A204.1 (cell line): ENCODE results near the gene FRMD4B.
"Not testable (repeated sequence)": the region's sequence is repeated elsewhere in the genome, so short reads cannot be mapped to it uniquely, and the experiment has no call there.

ENCODE experiments used
- FAIRE-seq: peaks from 2 replicates; lab custom pipeline; 2012; peaks lifted over from hg19 to GRCh38; lab: Jason Lieb, UNC

Gene FRMD4B

GRCh38 chr3:69282181-69282580 lies 103.7 kb downstream of the FRMD4B start:
- FAIRE-seq = no peak

GRCh38 chr3:69277403-69277802 lies 108.5 kb downstream of the FRMD4B start:
- FAIRE-seq = not testable (repeated sequence)

- FAIRE-seq = no peak
These were observed 109.0 kb downstream of the FRMD4B start for GRCh38 chr3:69276884-69277283.

- FAIRE-seq = not testable (repeated sequence)
These were observed 109.7 kb downstream of the FRMD4B start for GRCh38 chr3:69276191-69276590.

GRCh38 chr3:69273896-69274295 lies 112.0 kb downstream of the FRMD4B start:
- FAIRE-seq = no peak

GRCh38 chr3:69272556-69272955 lies 113.3 kb downstream of the FRMD4B start:
- no peak for FAIRE-seq

GRCh38 chr3:69271098-69271497 lies 114.8 kb downstream of the FRMD4B start:
- FAIRE-seq = no peak

- no peak for FAIRE-seq
These were observed 119.3 kb downstream of the FRMD4B start for GRCh38 chr3:69266585-69266984.

GRCh38 chr3:69266071-69266470 lies 119.8 kb downstream of the FRMD4B start:
- FAIRE-seq = not testable (repeated sequence)

- not testable (repeated sequence) for FAIRE-seq
These were observed 125.0 kb downstream of the FRMD4B start for GRCh38 chr3:69260843-69261405.

- FAIRE-seq = no peak
These were observed 125.6 kb downstream of the FRMD4B start for GRCh38 chr3:69260216-69260787.

GRCh38 chr3:69259125-69259524 lies 126.8 kb downstream of the FRMD4B start:
- no peak for FAIRE-seq

GRCh38 chr3:69255928-69256327 lies 130.0 kb downstream of the FRMD4B start:
- no peak for FAIRE-seq

GRCh38 chr3:69254351-69254750 lies 131.5 kb downstream of the FRMD4B start:
- no peak for FAIRE-seq

GRCh38 chr3:69252631-69253030 lies 133.3 kb downstream of the FRMD4B start:
- no peak for FAIRE-seq

- no peak for FAIRE-seq
These were observed 133.7 kb downstream of the FRMD4B start for GRCh38 chr3:69252141-69252540.

- FAIRE-seq = no peak
These were observed 134.6 kb downstream of the FRMD4B start for GRCh38 chr3:69251078-69251805.

- no peak for FAIRE-seq
These were observed 135.9 kb downstream of the FRMD4B start for GRCh38 chr3:69250014-69250413.

GRCh38 chr3:69249001-69249400 lies 136.9 kb downstream of the FRMD4B start:
- FAIRE-seq = no peak

GRCh38 chr3:69248436-69248835 lies 137.5 kb downstream of the FRMD4B start:
- FAIRE-seq = no peak

- no peak for FAIRE-seq
These were observed 139.3 kb downstream of the FRMD4B start for GRCh38 chr3:69246612-69247011.

GRCh38 chr3:69244039-69244438 lies 141.8 kb downstream of the FRMD4B start:
- no peak for FAIRE-seq

GRCh38 chr3:69241769-69242168 lies 144.1 kb downstream of the FRMD4B start:
- FAIRE-seq = no peak
